ENCODE results near the gene ABHD6.

DNA sequence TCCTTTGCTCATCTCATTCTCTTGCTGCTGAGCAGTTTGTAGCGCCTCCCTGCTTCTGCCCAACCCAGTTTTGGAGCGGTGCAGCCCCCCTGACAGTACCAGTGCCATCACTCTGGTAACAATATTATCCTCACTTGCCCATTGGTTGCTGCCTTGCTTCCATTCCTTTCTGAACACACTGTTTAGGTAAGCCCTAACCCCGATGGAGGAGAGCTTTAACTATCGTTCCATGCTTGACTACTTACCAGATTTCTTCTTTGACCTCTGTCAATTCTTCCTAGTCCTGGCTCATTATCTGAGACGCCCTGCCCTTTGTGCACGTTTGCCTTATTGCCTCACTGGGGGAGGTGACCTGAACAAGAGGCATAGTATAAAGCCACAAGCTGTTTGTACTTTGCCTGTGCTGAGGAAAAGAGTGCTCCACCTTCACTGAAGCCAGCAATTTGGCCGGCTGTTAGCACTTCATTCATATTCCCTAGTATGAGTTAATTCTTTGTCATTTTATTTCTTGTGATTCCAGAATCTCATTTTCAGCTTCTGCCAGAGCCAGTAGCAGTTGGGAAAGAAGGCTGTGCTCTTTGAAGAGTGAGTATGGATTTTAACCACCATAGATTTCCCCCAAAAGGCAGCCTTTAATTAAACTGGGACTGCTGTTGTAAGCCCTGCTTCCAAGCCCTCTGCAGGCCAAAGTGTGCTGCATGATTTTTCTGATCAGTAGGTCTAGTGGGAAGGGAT is 11.9 kb downstream of the ABHD6 start:
- no peak for TF ChIP-seq CTCF (conservative IDR thresholded peaks at IDR 0.05)
- no peak for TF ChIP-seq ZFX (IDR thresholded peaks at IDR 0.05)

All from C4-2B (cell line).